NCI-H2196 treated with DMSO at 0.1 percent for 48 hours (cell line): ENCODE data around the gene SYT1.
A peak's percentile ranks its signal among the peaks of the same experiment; 100 is the strongest.
"Not testable (repeated sequence)": the region's sequence is repeated elsewhere in the genome, so short reads cannot be mapped to it uniquely, and the experiment has no call there.

ENCODE experiments used
- DNase-seq: peaks from one replicate; lab custom pipeline; 2025; ENCODE audit not compliant: unreplicated experiment; lab: John Stamatoyannopoulos, UW

The SYT1 gene

DNA sequence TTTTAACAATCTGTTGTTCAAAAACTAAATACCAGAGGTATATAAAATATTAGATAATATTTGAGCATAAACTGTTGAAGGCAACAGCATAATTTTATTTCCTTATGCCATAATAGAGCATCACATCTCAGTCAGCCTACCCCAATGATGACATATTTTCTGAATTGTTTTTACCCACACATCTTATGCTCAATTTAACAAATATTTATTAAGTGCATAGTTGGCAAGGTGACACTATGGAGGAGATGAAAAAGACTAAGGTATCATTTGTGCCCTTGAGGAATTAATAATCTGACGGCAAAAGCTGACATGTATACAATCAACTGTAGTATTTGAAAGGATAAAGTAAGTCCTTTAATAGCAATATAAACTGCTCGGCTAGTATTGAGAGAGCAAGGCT is 102.4 kb downstream of the SYT1 start:
- no peak for DNase-seq

- no peak for DNase-seq
These were observed 103.7 kb downstream of the SYT1 start for GRCh38 chr12:78968226-78968625.

- no peak for DNase-seq
These were observed 105.5 kb downstream of the SYT1 start for GRCh38 chr12:78970041-78970440.

- DNase-seq = no peak
These were observed 112.8 kb downstream of the SYT1 start for GRCh38 chr12:78977304-78977867.

DNA sequence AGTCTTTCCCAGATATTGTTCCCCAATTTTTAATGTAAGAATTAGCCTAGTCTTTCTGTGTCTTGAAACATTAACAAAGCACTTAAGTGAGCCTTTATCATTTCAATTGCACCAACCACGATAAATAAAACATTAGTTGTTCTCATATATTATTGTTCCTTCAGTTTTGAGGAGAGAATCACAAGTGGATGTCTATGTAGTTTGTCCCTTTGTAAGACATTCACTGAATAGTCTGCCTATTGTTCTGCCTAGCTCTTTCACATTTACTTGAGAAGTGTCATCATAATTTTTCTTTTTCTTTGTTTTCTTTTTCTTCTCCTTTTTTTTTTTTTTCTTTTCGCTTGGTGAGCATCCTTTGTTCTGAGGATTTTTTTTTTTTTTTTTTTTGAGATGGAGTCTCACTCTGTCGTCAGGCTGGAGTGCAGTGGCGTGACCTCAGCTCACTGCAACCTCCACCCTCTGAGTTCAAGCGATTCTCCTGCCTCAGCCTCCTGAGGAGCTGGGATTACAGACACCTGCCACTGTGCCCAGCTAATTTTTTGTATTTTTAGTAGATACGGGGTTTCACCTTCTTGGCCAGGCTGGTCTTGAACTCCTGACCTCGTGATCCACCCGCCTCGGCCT is 129.7 kb downstream of the SYT1 start:
- no peak for DNase-seq

GRCh38 chr12:79000501-79000900 is 135.9 kb downstream of the SYT1 start:
- no peak for DNase-seq

- DNase-seq = no peak
These were observed 136.8 kb downstream of the SYT1 start for GRCh38 chr12:79001404-79001803.

DNA sequence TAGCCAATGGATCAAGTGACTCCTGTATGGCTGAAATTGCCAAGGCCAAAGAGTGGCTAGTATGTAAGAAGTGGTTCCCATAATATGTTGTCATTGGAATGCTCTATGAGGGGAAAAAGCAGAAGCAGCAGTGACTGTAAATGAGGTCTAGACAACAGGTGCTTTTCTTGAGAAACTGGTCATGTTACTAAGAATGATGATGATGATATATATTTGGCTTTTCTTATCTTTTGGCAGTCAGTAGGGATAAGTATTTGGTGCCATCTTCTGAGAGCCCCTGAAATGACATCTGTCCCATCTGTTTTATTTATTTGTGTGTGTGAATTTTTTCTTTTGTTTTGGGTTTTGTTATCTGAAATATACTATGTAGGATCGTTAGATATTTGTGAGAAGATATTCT is 141.7 kb downstream of the SYT1 start:
- no peak for DNase-seq

DNA sequence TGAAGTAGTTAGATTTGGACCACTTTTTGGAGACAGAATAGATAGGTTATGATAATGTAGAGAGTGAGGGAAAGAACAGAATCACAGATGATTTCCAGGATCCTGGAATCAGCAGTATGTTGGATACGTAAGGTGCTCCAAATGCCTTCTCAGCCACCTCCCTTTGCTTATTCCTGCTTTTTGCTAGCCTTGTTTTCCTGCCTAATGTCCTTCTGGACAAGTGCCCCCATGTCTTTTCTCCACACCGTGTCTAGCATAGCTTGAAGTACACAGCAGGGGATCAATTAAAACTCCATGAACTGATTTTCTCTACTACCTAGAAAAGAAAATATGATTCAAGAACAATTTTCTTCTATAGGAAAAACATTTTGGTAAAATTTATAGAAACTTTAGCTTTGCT is 144.0 kb downstream of the SYT1 start:
- no peak for DNase-seq

- peak; percentile 57 for DNase-seq
These were observed 148.1 kb downstream of the SYT1 start for GRCh38 chr12:79012636-79013035.

- DNase-seq = peak; percentile 25
These were observed 151.6 kb downstream of the SYT1 start for GRCh38 chr12:79016181-79016580.

- DNase-seq = no peak
These were observed 155.1 kb downstream of the SYT1 start for GRCh38 chr12:79019672-79020071.

DNA sequence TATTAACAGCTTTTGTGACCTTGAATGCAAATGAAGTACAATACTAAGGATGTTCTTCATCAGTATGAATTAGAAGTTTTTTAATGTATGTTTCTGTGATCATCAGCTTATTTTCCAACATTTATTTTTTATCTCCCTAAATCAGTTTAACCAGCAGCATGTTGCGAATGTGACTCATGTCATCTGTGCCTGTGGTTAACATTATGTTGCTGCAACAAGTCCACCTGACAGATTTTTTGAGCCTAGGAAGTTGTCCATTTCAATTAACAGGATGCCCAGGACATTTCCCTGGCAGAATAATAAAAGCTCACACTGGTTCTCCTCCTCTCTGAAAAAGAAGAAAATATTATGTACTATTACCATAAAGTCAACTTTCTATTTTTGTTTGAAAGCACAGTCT is 155.5 kb downstream of the SYT1 start:
- no peak for DNase-seq

DNA sequence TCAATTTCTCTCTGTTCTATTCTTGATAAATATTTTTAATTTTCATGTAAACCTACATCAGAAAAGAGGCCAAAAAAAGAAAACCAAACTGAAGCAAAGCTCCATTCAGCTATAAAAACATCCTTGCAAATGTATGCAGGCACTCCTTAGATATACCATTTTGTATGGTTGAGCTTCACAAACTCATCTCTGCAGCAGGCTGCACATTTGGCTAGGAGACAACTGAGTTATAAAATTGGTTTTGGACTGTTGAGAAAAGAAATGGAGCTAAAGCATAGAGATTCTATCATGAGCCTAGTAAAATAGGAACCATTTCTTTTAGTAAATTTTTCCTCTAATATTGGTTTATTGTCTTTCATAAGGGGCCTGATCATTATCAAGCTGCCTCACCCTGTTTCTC is 156.4 kb downstream of the SYT1 start:
- DNase-seq = no peak

DNA sequence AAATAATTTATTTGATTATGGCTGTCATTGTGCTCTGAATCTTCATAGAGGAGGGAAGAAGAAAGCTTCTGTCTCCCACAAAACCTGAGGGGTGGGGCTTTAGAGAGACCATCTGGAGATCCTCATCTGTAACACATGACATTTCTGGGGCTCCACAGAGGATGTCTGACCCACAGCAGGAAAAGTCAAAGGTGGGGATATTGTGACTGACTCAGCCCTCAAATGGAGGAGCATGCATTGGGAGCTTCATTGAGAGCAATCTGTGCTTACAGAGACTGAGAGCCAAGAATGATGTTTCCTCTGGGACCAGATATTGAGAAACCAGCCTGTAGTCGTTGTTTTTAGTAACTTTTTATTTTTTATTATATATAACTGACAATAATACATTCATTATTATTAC is 158.7 kb downstream of the SYT1 start:
- no peak for DNase-seq

GRCh38 chr12:79023784-79024183 is 159.2 kb downstream of the SYT1 start:
- DNase-seq = no peak

- DNase-seq = no peak
These were observed 169.2 kb downstream of the SYT1 start for GRCh38 chr12:79033788-79034187.

DNA sequence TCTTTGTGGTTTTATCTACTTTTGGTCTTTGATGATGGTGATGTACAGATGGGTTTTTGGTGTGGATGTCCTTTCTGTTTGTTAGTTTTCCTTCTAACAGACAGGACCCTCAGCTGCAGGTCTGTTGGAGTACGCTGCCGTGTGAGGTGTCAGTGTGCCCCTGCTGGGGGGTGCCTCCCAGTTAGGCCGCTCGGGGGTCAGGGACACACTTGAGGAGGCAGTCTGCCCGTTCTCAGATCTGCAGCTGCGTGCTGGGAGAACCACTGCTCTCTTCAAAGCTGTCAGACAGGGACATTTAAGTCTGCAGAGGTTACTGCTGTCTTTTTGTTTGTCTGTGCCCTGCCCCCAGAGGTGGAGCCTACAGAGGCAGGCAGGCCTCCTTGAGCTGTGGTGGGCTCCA is 180.2 kb downstream of the SYT1 start:
- not testable (repeated sequence) for DNase-seq

DNA sequence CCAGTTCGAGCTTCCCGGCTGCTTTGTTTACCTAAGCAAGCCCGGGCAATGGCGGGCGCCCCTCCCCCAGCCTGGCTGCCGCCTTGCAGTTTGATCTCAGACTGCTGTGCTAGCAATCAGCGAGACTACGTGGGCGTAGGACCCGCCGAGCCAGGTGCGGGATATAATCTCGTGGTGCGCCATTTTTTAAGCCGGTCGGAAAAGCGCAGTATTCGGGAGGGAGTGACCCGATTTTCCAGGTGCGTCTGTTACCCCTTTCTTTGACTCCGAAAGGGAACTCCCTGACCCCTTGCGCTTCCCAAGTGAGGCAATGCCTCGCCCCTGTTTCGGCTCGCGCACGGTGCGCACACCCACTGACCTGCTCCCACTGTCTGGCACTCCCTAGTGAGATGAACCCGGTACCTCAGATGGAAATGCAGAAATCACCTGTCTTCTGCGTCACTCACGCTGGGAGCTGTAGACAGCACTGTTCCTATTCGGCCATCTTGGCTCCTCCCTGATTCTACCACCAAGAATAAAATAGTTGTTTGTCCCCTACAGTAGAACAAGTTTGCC is 180.7 kb downstream of the SYT1 start:
- DNase-seq = not testable (repeated sequence)

DNA sequence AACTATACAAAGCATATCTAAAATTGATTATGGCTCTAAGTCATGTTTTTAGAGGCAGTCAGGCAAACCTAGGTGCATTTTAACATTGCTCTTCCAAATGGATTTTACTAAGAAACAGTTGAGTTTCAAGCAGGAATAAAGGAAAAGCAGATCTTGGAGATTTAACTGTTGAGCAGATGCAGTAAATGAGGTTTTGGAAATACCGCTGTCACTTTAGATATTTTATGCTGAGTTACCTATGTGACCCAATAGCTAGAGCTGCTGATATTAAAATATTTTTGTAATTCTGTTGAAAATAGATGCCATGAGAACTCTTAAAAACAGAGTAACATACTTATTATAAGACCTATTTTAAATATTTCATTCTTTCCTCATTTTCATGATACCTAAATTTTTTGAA is 181.4 kb downstream of the SYT1 start:
- no peak for DNase-seq

DNA sequence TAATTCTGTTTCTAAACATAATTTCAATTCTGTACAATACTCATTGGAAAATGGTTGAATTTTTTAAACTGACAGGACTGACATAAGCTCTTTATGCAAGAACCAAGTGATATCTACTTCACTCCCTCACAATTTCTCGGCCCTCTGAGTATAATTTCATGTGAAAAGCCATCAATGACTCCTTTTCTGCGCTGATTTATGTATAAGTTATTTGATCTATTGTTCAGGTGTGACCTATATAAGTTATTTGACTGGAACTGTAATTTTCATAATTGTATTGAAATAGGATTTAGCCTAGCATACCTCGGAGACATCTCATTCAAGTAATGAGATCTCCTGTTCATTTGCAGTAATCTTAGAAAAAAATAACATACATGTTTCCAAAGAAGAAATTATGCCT is 184.4 kb downstream of the SYT1 start:
- DNase-seq = no peak

- no peak for DNase-seq
These were observed 188.8 kb downstream of the SYT1 start for GRCh38 chr12:79053394-79053793.
